IPS-20b (cell line): Measurements from ENCODE around the gene PLA2G2F.

Experiments
- H3K27ac ChIP-seq: one replicate; pipeline ENCODE4 v1.5.1; 2013; ENCODE audit warnings: low read length
- H3K27me3 ChIP-seq: 2 replicates; pipeline ENCODE4 v1.6.1; 2013; ENCODE audit warnings: mild to moderate bottlenecking, low read length, inconsistent platforms; ENCODE audit not compliant: insufficient read depth
- H3K36me3 ChIP-seq: 2 replicates; pipeline ENCODE4 v1.6.1; 2013; ENCODE audit warnings: low read depth, mild to moderate bottlenecking, inconsistent platforms, low read length, moderate library complexity; ENCODE audit not compliant: insufficient read depth
- H3K4me1 ChIP-seq: 2 replicates; pipeline ENCODE4 v1.6.1; 2013; ENCODE audit warnings: mild to moderate bottlenecking, control low read depth, inconsistent platforms, low read length, moderate library complexity; ENCODE audit not compliant: insufficient read depth
- H3K4me3 ChIP-seq: 2 replicates; pipeline ENCODE4 v1.5.1; 2013; ENCODE audit warnings: mild to moderate bottlenecking, low read length, inconsistent platforms
- H3K9ac ChIP-seq: 2 replicates; pipeline ENCODE4 v1.6.1; 2013; ENCODE audit warnings: low read depth, mild to moderate bottlenecking, inconsistent platforms, low read length, moderate library complexity
- H3K9me3 ChIP-seq: 2 replicates; pipeline ENCODE4 v1.6.1; 2013; ENCODE audit warnings: mild to moderate bottlenecking, low read depth, low read length, inconsistent platforms; ENCODE audit not compliant: insufficient read depth

The PLA2G2F gene

GRCh38 chr1:20105856-20106255, 33.3 kb upstream of the PLA2G2F start:
- H3K36me3 ChIP-seq = no peaks in the 10 kb centered on the region

DNA sequence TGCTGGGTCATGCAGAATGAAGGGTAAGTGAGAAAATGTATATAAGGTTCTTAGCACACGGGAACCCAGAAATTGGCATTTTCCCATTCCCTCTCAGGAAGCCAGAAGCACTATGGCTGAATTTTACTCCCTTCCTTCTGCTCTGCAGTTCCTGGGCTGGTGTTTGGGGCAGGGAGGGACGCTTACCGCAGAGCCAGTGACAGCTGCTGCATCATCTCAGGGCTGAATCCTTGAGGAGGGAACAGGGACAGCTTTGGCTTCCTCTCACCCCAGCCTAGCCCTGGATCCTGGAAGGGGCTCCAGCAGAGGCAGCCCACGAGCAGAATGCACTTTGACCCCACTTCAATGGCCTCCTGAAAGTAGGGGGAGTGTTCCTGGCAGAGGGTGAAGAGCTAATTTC, 31.8 kb upstream of the PLA2G2F start:
- Histone ChIP-seq H3K9ac (no peak overlapping the region), H3K9me3 (no peaks in the 10 kb centered on the region), H3K4me1 (no peaks in the 10 kb centered on the region), H3K27me3 (no peaks in the 10 kb centered on the region), H3K27ac (no peak overlapping the region), H3K36me3 (no peaks in the 10 kb centered on the region), H3K4me3 (no peak overlapping the region)

More at GRCh38 chr1:20105856-20106255, 33.3 kb upstream of the PLA2G2F start:
- no peak overlapping the region for H3K9ac ChIP-seq
- H3K27ac ChIP-seq = no peak overlapping the region
- no peaks in the 10 kb centered on the region for H3K4me1 ChIP-seq
- no peaks in the 10 kb centered on the region for H3K27me3 ChIP-seq
- no peak overlapping the region for H3K4me3 ChIP-seq
- H3K9me3 ChIP-seq = no peaks in the 10 kb centered on the region

DNA sequence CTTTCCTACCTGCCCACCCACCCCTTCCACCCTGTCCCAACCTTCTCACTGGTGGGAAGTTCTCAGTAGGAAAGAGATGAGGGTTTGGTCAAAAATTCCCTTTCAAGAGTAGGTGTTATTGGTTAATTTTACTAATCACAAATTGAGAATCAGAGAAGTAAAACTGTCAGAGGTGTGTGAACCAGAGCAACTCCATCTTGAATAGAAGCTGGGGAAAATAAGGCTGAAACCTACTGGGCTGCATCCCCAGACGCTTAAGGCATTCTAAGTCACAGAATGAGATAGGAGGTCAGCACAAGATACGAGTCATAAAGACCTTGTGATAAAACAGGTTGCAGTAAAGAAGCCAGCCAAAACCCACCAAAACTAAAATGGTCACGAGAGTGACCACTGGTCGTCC, 31.3 kb upstream of the PLA2G2F start:
- Histone ChIP-seq H3K9me3 (no peaks in the 10 kb centered on the region), H3K27me3 (no peaks in the 10 kb centered on the region), H3K4me1 (no peaks in the 10 kb centered on the region), H3K9ac (no peak overlapping the region), H3K27ac (no peak overlapping the region), H3K36me3 (no peaks in the 10 kb centered on the region), H3K4me3 (no peak overlapping the region)

- Histone ChIP-seq H3K9me3 (no peaks in the 10 kb centered on the region), H3K4me1 (no peaks in the 10 kb centered on the region), H3K4me3 (no peak overlapping the region), H3K27ac (no peak overlapping the region), H3K9ac (no peak overlapping the region), H3K27me3 (no peaks in the 10 kb centered on the region), H3K36me3 (no peaks in the 10 kb centered on the region)
Measured at GRCh38 chr1:20108366-20109123, 30.6 kb upstream of the PLA2G2F start.

DNA sequence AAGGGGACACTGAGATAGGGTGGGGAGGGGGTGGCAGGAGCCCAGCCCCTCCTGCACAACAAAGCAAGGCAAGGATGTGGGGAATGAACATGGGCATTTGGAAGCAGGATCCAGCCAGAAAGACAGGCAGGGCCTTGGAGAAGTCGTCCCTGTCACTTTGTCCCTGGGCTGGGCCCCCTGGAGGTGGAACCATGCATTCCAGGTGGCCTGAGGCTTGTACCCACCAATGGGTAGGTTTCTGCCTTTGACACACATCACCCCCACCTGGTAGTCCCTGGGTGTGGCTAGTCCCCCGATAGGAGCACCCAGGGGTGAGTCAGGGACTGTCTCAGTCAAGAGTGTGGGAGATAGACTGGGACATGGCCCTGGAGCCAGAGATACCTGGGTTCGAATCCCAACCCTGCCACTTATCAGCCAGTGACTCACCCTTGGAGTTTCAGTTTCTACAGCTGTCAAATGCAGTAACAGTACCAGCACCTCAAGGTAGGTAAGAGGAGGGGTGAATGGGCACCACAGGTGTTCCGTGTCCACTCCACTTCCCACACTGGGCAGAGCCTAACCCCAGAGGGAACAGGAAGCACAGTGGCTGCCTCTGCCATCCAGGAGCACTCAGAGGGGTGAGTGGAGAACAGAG, 29.8 kb upstream of the PLA2G2F start:
- no peak overlapping the region for H3K9ac ChIP-seq
- no peaks in the 10 kb centered on the region for H3K9me3 ChIP-seq
- H3K36me3 ChIP-seq = no peaks in the 10 kb centered on the region
- no peaks in the 10 kb centered on the region for H3K27me3 ChIP-seq
- no peak overlapping the region for H3K4me3 ChIP-seq
- no peak overlapping the region for H3K27ac ChIP-seq
- peaks cover 3% of the 10 kb centered on the region; the same call in 1 of the 2 replicates for H3K4me1 ChIP-seq

- Histone ChIP-seq H3K27me3 (no peaks in the 10 kb centered on the region), H3K9me3 (no peaks in the 10 kb centered on the region)
Measured at GRCh38 chr1:20110679-20111078, 28.4 kb upstream of the PLA2G2F start.

DNA sequence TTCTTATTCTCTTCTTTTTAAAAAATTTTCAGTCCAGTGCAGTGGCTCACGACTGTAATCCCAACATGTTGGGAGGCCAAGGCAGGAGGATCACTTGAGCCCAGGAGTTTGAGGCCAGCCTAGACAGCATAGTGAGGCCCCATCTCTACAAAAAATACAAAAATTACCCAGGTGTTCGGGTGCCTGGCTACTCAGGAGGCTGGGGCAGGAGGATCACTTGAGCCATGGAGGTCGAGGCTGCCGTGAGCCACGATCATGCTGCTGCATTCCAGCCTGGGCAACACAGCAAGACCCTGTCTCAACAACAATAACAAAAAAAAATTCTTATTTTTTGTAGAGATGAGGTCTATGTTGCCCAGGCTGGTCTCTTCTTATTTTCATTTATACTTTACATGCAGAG, 27.7 kb upstream of the PLA2G2F start:
- Histone ChIP-seq H3K4me1 (peaks cover 6% of the 10 kb centered on the region; the same call in 1 of the 2 replicates), H3K4me3 (no peak overlapping the region), H3K9ac (no peak overlapping the region), H3K9me3 (no peaks in the 10 kb centered on the region), H3K36me3 (no peaks in the 10 kb centered on the region), H3K27me3 (no peaks in the 10 kb centered on the region), H3K27ac (no peak overlapping the region)

More at GRCh38 chr1:20110679-20111078, 28.4 kb upstream of the PLA2G2F start:
- peaks cover 6% of the 10 kb centered on the region; the same call in 1 of the 2 replicates for H3K4me1 ChIP-seq
- H3K4me3 ChIP-seq = no peak overlapping the region
- no peaks in the 10 kb centered on the region for H3K36me3 ChIP-seq
- H3K27ac ChIP-seq = no peak overlapping the region
- no peak overlapping the region for H3K9ac ChIP-seq

- Histone ChIP-seq H3K27ac (no peak overlapping the region), H3K9ac (no peak overlapping the region), H3K27me3 (no peaks in the 10 kb centered on the region), H3K9me3 (no peaks in the 10 kb centered on the region), H3K4me1 (peaks cover 6% of the 10 kb centered on the region; the same call in 1 of the 2 replicates), H3K36me3 (no peaks in the 10 kb centered on the region), H3K4me3 (no peak overlapping the region)
Measured at GRCh38 chr1:20112279-20113000, 26.7 kb upstream of the PLA2G2F start.

- no peaks in the 10 kb centered on the region for H3K9me3 ChIP-seq
- peaks cover 6% of the 10 kb centered on the region; the same call in 1 of the 2 replicates for H3K4me1 ChIP-seq
- no peak overlapping the region for H3K27ac ChIP-seq
- H3K9ac ChIP-seq = no peak overlapping the region
- no peaks in the 10 kb centered on the region for H3K27me3 ChIP-seq
- no peaks in the 10 kb centered on the region for H3K36me3 ChIP-seq
- H3K4me3 ChIP-seq = no peak overlapping the region
Measured at GRCh38 chr1:20114021-20114648, 25.0 kb upstream of the PLA2G2F start.

DNA sequence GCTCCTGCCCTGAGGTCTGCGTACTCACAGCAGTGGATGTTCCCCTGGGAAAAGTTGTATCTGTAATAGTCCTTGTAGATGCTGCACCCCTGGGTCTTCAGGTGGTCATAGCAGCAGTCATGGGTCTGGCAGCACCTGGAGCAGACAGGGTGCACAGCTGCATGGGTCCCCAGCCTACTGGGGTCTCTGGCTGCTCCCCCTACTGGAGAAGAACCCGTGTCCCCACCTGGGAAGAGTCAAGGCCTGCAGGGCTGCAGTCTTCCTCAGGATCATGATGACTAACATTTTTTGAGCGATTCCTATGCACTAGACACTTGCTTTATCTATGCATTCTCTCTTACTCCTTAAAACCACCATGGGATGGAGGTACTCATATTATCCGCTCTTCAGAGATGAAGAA, 23.6 kb upstream of the PLA2G2F start:
- no peak overlapping the region for H3K9ac ChIP-seq
- no peaks in the 10 kb centered on the region for H3K27me3 ChIP-seq
- no peak overlapping the region for H3K27ac ChIP-seq
- H3K9me3 ChIP-seq = no peaks in the 10 kb centered on the region
- H3K4me1 ChIP-seq = peaks cover 6% of the 10 kb centered on the region; the same call in 1 of the 2 replicates
- H3K4me3 ChIP-seq = no peak overlapping the region
- no peaks in the 10 kb centered on the region for H3K36me3 ChIP-seq

DNA sequence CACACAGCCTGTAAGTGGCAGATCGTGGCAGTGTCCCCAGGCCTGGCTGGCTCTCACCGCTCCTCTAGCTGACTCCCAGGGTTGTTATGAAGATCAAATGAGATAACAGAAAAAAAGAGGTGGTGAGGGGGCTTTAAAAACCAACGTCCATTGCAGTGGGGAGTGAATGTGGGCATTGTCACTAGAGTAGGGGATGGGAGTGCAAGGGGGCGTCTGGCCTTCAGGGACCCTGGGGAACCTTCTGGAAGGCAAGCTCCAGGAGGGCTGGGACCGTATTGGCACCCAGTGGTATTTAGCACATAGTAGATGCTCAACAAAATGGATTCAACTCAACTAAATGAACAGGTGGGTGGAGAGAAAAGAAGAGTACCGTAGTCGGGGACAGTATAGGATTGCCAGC, 23.2 kb upstream of the PLA2G2F start:
- Histone ChIP-seq H3K27ac (no peak overlapping the region), H3K4me1 (peaks cover 6% of the 10 kb centered on the region; the same call in 1 of the 2 replicates), H3K27me3 (no peaks in the 10 kb centered on the region), H3K4me3 (no peak overlapping the region), H3K36me3 (no peaks in the 10 kb centered on the region), H3K9ac (no peak overlapping the region), H3K9me3 (no peaks in the 10 kb centered on the region)
